IMR-90 (cell line): ENCODE measurements around the gene DVL2. TPM values are rescaled to one million over a fixed set of nuclear protein-coding genes. Genes with fewer than 3 reads are reported as not detected.

Experiments used
- ATAC-seq: fragments of 200-7000 bp; cut with Tn5 transposase; 2 replicates; pipeline ENCODE4 v1.9.1; 2020; ENCODE audit warnings: low read depth, mild to moderate bottlenecking, moderate library complexity
- BruUV-seq: library from RNA; stranded (reverse); fragments of 400-500 nt; replicated peaks from 2 replicates; lab custom pipeline; 2021; lab: Mats Ljungman, UMichigan
- CTCF ChIA-PET: fragments of 300-600 bp; formaldehyde crosslinking; extraction: SDS; loops from one replicate; lab custom pipeline; 2021; ENCODE audit warnings: antibody characterized with exemption; lab: Yijun Ruan, JAX
- POLR2A ChIA-PET: fragments of 300-600 bp; sonication (Branson Sonifier 250); formaldehyde crosslinking; loops from one replicate; lab custom pipeline; 2022; ENCODE audit warnings: antibody characterized with exemption; ENCODE audit not compliant: unreplicated experiment; lab: Charles Lee
- DNase-seq: peaks from one replicate; pipeline ENCODE4 v3.0.0; 2013
- H2AFZ ChIP-seq: replicated peaks from 2 replicates; pipeline ENCODE3; 2013; ENCODE audit warnings: low read length, mild to moderate bottlenecking; ENCODE audit not compliant: poor library complexity
- H2AK5ac ChIP-seq: 2 replicates; pipeline ENCODE4 v1.6.1; 2013; ENCODE audit warnings: low read depth, low read length, inconsistent platforms
- H2AK9ac ChIP-seq: replicated peaks from 2 replicates; pipeline ENCODE3; 2013; ENCODE audit warnings: mild to moderate bottlenecking, low read depth, low read length, moderate library complexity; ENCODE audit not compliant: poor library complexity
- H2BK120ac ChIP-seq: 2 replicates; pipeline ENCODE4 v1.6.1; 2013; ENCODE audit warnings: low read depth, low read length, inconsistent platforms
- H2BK15ac ChIP-seq: 3 replicates; pipeline ENCODE4 v1.6.1; 2013; ENCODE audit warnings: low read depth, low read length, inconsistent platforms
- H2BK20ac ChIP-seq: 2 replicates; pipeline ENCODE4 v1.6.1; 2013; ENCODE audit warnings: low read depth, mild to moderate bottlenecking, inconsistent platforms, low read length, moderate library complexity
- H2BK5ac ChIP-seq: 2 replicates; pipeline ENCODE4 v1.6.1; 2013; ENCODE audit warnings: mild to moderate bottlenecking, low read depth, low read length, inconsistent platforms; ENCODE audit not compliant: poor library complexity, severe bottlenecking
- H3K14ac ChIP-seq: replicated peaks from 2 replicates; pipeline ENCODE4 v1.6.1; 2013; ENCODE audit warnings: low read depth, low read length, inconsistent platforms
- H3K18ac ChIP-seq: 2 replicates; pipeline ENCODE4 v1.6.1; 2013; ENCODE audit warnings: low read depth, low read length, control low read depth
- H3K23ac ChIP-seq: 2 replicates; pipeline ENCODE4 v1.6.1; 2013; ENCODE audit warnings: low read depth, low read length, inconsistent platforms
- H3K27ac ChIP-seq: 2 replicates; pipeline ENCODE4 v1.5.1; 2013; ENCODE audit warnings: mild to moderate bottlenecking, control low read depth, low read length; ENCODE audit not compliant: insufficient read depth
- H3K27me3 ChIP-seq: 2 replicates; pipeline ENCODE4 v1.6.1; 2013; ENCODE audit warnings: low read length; ENCODE audit not compliant: control insufficient read depth, insufficient read depth
- H3K36me3 ChIP-seq: 2 replicates; pipeline ENCODE4 v1.6.1; 2013; ENCODE audit warnings: low read length, mixed read lengths; ENCODE audit not compliant: control insufficient read depth, insufficient read depth
- H3K4ac ChIP-seq: 2 replicates; pipeline ENCODE4 v1.6.1; 2013; ENCODE audit warnings: low read depth, low read length, inconsistent platforms
- H3K4me1 ChIP-seq: 2 replicates; pipeline ENCODE4 v1.6.1; 2013; ENCODE audit warnings: low read length, mixed read lengths; ENCODE audit not compliant: control insufficient read depth, insufficient read depth
- H3K4me2 ChIP-seq: 2 replicates; pipeline ENCODE4 v1.6.1; 2013; ENCODE audit warnings: low read depth, mild to moderate bottlenecking, control low read depth, low read length, moderate library complexity
- H3K4me3 ChIP-seq: 2 replicates; pipeline ENCODE4 v1.5.1; 2013; ENCODE audit warnings: low read depth, mild to moderate bottlenecking, control low read depth, low read length, moderate library complexity; ENCODE audit not compliant: insufficient read depth
- H3K56ac ChIP-seq: 2 replicates; pipeline ENCODE4 v1.6.1; 2013; ENCODE audit warnings: low read length, inconsistent platforms; ENCODE audit not compliant: insufficient read depth; ENCODE audit errors: extremely low read depth
- H3K79me1 ChIP-seq, 2 experiments: 2 replicates each; pipeline ENCODE4 v1.6.1; 2013; ENCODE audit warnings: low read length in 2 of 2, inconsistent platforms in 1 of 2, low read depth in 1 of 2
- H3K9ac ChIP-seq: 2 replicates; pipeline ENCODE4 v1.6.1; 2013; ENCODE audit warnings: low read depth, low read length, control low read depth
- H3K9me1 ChIP-seq: 2 replicates; pipeline ENCODE4 v1.6.1; 2013; ENCODE audit warnings: low read length, inconsistent platforms; ENCODE audit not compliant: insufficient read depth
- H3K9me3 ChIP-seq: 2 replicates; pipeline ENCODE4 v1.6.1; 2013; ENCODE audit warnings: low read length; ENCODE audit not compliant: control insufficient read depth, insufficient read depth
- H4K20me1 ChIP-seq: 2 replicates; pipeline ENCODE4 v1.6.1; 2013; ENCODE audit warnings: low read length, inconsistent platforms; ENCODE audit not compliant: insufficient read depth
- H4K5ac ChIP-seq: 2 replicates; pipeline ENCODE4 v1.6.1; 2013; ENCODE audit warnings: mild to moderate bottlenecking, low read depth, low read length, control low read depth
- H4K8ac ChIP-seq, 2 experiments: 2 replicates each; pipeline ENCODE4 v1.6.1; 2013; ENCODE audit warnings: low read depth in 2 of 2, low read length in 2 of 2, control low read depth in 1 of 2, inconsistent platforms in 1 of 2
- H4K91ac ChIP-seq: 2 replicates; pipeline ENCODE4 v1.6.1; 2013; ENCODE audit warnings: low read depth, low read length, inconsistent platforms; ENCODE audit not compliant: insufficient read depth
- CTCF ChIP-seq: conservative IDR thresholded peaks from 2 replicates; pipeline ENCODE4 v1.5.1; 2012; ENCODE audit warnings: mild to moderate bottlenecking, low read depth, low read length, improper control_type of control experiment
- ELK1 ChIP-seq: fragments of 150-350 bp; IDR thresholded peaks from 2 replicates; pipeline ENCODE4 v1.6.1; 2016; ENCODE audit warnings: low read depth, mild to moderate bottlenecking, low read length, moderate library complexity, borderline replicate concordance
- FOS ChIP-seq: fragments of 150-350 bp; IDR thresholded peaks from 2 replicates; pipeline ENCODE4 v1.6.1; 2016; ENCODE audit warnings: low read depth, low read length
- MAFK ChIP-seq: IDR thresholded peaks from 2 replicates; pipeline ENCODE4 v1.6.1; 2012; ENCODE audit warnings: low read depth, low read length, improper control_type of control experiment
- MAZ ChIP-seq: IDR thresholded peaks from 2 replicates; pipeline ENCODE4 v1.6.1; 2012; ENCODE audit warnings: low read depth, mild to moderate bottlenecking, low read length, improper control_type of control experiment, moderate library complexity, borderline replicate concordance
- MXI1 ChIP-seq: IDR thresholded peaks from 2 replicates; pipeline ENCODE4 v1.6.1; 2012; ENCODE audit warnings: low read depth, mild to moderate bottlenecking, low read length, moderate library complexity, borderline replicate concordance
- NFE2L2 ChIP-seq: fragments of 150-350 bp; IDR thresholded peaks from 2 replicates; pipeline ENCODE4 v1.6.1; 2016; ENCODE audit warnings: low read depth, mild to moderate bottlenecking, low read length
- POLR2A ChIP-seq: IDR thresholded peaks from 2 replicates; pipeline ENCODE4 v1.6.1; 2012; ENCODE audit warnings: mild to moderate bottlenecking, low read depth, low read length
- RAD21 ChIP-seq: IDR thresholded peaks from 2 replicates; pipeline ENCODE4 v1.6.1; 2012; ENCODE audit warnings: low read length, improper control_type of control experiment
- RCOR1 ChIP-seq: IDR thresholded peaks from 2 replicates; pipeline ENCODE4 v1.6.1; 2012; ENCODE audit warnings: mild to moderate bottlenecking, low read length, improper control_type of control experiment; ENCODE audit not compliant: insufficient replicate concordance
- RFX5 ChIP-seq: IDR thresholded peaks from 2 replicates; pipeline ENCODE4 v1.8.0; 2012; ENCODE audit warnings: low read depth, mild to moderate bottlenecking, low read length, moderate library complexity
- SMC3 ChIP-seq: fragments of 150-350 bp; IDR thresholded peaks from 2 replicates; pipeline ENCODE4 v1.6.1; 2016; ENCODE audit warnings: low read depth, mild to moderate bottlenecking, antibody characterized with exemption, low read length, moderate library complexity
- USF2 ChIP-seq: fragments of 150-350 bp; IDR thresholded peaks from 2 replicates; pipeline ENCODE4 v1.6.1; 2017; ENCODE audit warnings: mild to moderate bottlenecking, antibody characterized with exemption, low read length, low read depth
- WGBS, 2 experiments: methylation state at CpG; one replicate each; pipeline versions ENCODE4 v1.1.5 to v1.1.7; 2013; ENCODE audit warnings: missing lambda C conversion rate in 2 of 2; ENCODE audit not compliant: insufficient read length in 1 of 2; ENCODE audit errors: extremely low coverage in 2 of 2; 5-methylcytosine and 5-hydroxymethylcytosine counted together
- dilution Hi-C: fragments of 300-500 bp; cut with HindIII; formaldehyde crosslinking; loops from one replicate; pipeline ENCODE4 v1.14.3; 2018; ENCODE audit warnings: low sequenced_read_pairs; ENCODE audit not compliant: unreplicated experiment
- in situ Hi-C: fragments of 300-500 bp; cut with MboI; formaldehyde crosslinking; loops from 3 replicates; pipeline ENCODE4 v1.14.3; 2019; ENCODE audit warnings: low sequenced_read_pairs, inconsistent platforms, mixed read lengths
- intact Hi-C: fragments of 100-400 bp; cut with micrococcal nuclease; formaldehyde crosslinking; loops from 2 replicates; pipeline ENCODE4 v1.10.0; 2022
- polyA plus RNA-seq, 3 experiments: library from polyadenylated mRNA; depleted of rRNA; stranded (reverse); fragments of >200 nt; gene quantifications; 2 replicates each; pipeline ENCODE4 v1.2.3, GENCODE V29; 2012; ENCODE audit warnings: low replicate concordance in 1 of 3
- total RNA-seq: library from RNA; depleted of rRNA; stranded (reverse); fragments of >200 nt; gene quantifications from 2 replicates; pipeline ENCODE4 v1.2.3, GENCODE V29; 2012

Gene DVL2
- total and polyA plus RNA-seq, 2 of the 4 experiments (the other 2 are of a cell fraction), result 11.8 to 21.3 TPM

- intact Hi-C loops, result no loop called here
- CTCF ChIA-PET, result interaction anchor here (2.5 kb wide), 1 partner anchor 127 kb away, joined by 8 read pairs; no protein-coding TSS in a partner anchor
- in situ Hi-C loops, result no loop called here
- TF ChIP-seq ELK1, result no peak
- no peak for TF ChIP-seq MAFK
- no peak for TF ChIP-seq RAD21
- TF ChIP-seq SMC3, result no peak
- no peak for TF ChIP-seq NFE2L2
- TF ChIP-seq USF2, result no peak
- no peak for TF ChIP-seq MAZ
- no peak for TF ChIP-seq POLR2A
- no peak for TF ChIP-seq CTCF
- no peak for TF ChIP-seq FOS
- TF ChIP-seq RCOR1, result no peak
- TF ChIP-seq MXI1, result no peak
- TF ChIP-seq RFX5, result no peak
These were observed 54.7 kb downstream of the DVL2 start, which contains the start of gene ASGR1 for GRCh38 chr17:7179317-7180254. Gene ASGR1 (minus strand): TSS chr17:7179370. CDS start chr17:7178563, 807 bp downstream.

More at GRCh38 chr17:7179317-7180254, 54.7 kb downstream of the DVL2 start, which contains the start of gene ASGR1:
- Histone ChIP-seq H2AK5ac (0 out of 2 replicates have a peak within 1 kb of the TSS, but pooled peaks have one; percentile 0), H3K14ac (no peak within 1 kb of the TSS), H3K9me3 (no peaks in the 10 kb centered on the region), H3K27me3 (no peaks in the 10 kb centered on the region), H4K20me1 (peaks cover 3% of the 10 kb centered on the region; the same call in 1 of the 2 replicates), H2BK15ac (no peak within 1 kb of the TSS), H3K23ac (no peak within 1 kb of the TSS; the same call in 1 of the 2 replicates), H3K9ac (no peak within 1 kb of the TSS), H3K56ac (no peak within 1 kb of the TSS), H2BK120ac (no peak within 1 kb of the TSS), H3K18ac (no peak within 1 kb of the TSS), H4K5ac (no peak within 1 kb of the TSS), H3K4me2 (peak within 1 kb of the TSS; percentile 93), H3K27ac (no peak within 1 kb of the TSS), H2BK5ac (no peak within 1 kb of the TSS), H3K4ac (0 out of 2 replicates have a peak within 1 kb of the TSS, but pooled peaks have one; percentile 20), H2AK9ac (peak within 1 kb of the TSS; percentile 80), H2AFZ (peak within 1 kb of the TSS; percentile 96), H4K91ac (no peak within 1 kb of the TSS), H3K9me1 (peaks cover 13% of the 10 kb centered on the region), H2BK20ac (no peak within 1 kb of the TSS), H3K79me1 (no peaks in the 10 kb centered on the region), H3K4me3 (no peak within 1 kb of the TSS), H4K8ac (peak within 1 kb of the TSS; percentile 35 to 83; a peak in 2 of 4 replicates), H3K4me1 (peaks cover 2% of the 10 kb centered on the region; the same call in 1 of the 2 replicates), H3K36me3 (no peaks in the 10 kb centered on the region; the same call in 1 of the 2 replicates)
- WGBS, 2 experiments, result 56% methylated on average over 5 of the region's 20 CpGs; no CpG with 5 or more reads in 1 of the 2 experiments
- DNase-seq (no peak), ATAC-seq (no peak)
- dilution Hi-C loops, result no loop called here
- POLR2A ChIA-PET, result no interaction called here
- no TSS peak for BruUV-seq
